IMR-90 (cell line): ENCODE data around the gene LRRC47. TPM values are rescaled to one million over a fixed set of nuclear protein-coding genes. Genes with fewer than 3 reads are reported as not detected.

Source experiments
- ATAC-seq: fragments of 200-7000 bp; cut with Tn5 transposase; 2 replicates; pipeline ENCODE4 v1.9.1; 2020; ENCODE audit warnings: low read depth, mild to moderate bottlenecking, moderate library complexity
- BruUV-seq: library from RNA; stranded (reverse); fragments of 400-500 nt; replicated peaks from 2 replicates; lab custom pipeline; 2021; lab: Mats Ljungman, UMichigan
- CTCF ChIA-PET: fragments of 300-600 bp; formaldehyde crosslinking; extraction: SDS; loops from one replicate; lab custom pipeline; 2021; ENCODE audit warnings: antibody characterized with exemption; lab: Yijun Ruan, JAX
- POLR2A ChIA-PET: fragments of 300-600 bp; sonication (Branson Sonifier 250); formaldehyde crosslinking; loops from one replicate; lab custom pipeline; 2022; ENCODE audit warnings: antibody characterized with exemption; ENCODE audit not compliant: unreplicated experiment; lab: Charles Lee
- DNase-seq: peaks from one replicate; pipeline ENCODE4 v3.0.0; 2013
- H2AFZ ChIP-seq: replicated peaks from 2 replicates; pipeline ENCODE3; 2013; ENCODE audit warnings: low read length, mild to moderate bottlenecking; ENCODE audit not compliant: poor library complexity
- H2AK5ac ChIP-seq: 2 replicates; pipeline ENCODE4 v1.6.1; 2013; ENCODE audit warnings: low read depth, low read length, inconsistent platforms
- H2AK9ac ChIP-seq: replicated peaks from 2 replicates; pipeline ENCODE3; 2013; ENCODE audit warnings: mild to moderate bottlenecking, low read depth, low read length, moderate library complexity; ENCODE audit not compliant: poor library complexity
- H2BK120ac ChIP-seq: 2 replicates; pipeline ENCODE4 v1.6.1; 2013; ENCODE audit warnings: low read depth, low read length, inconsistent platforms
- H2BK15ac ChIP-seq: 3 replicates; pipeline ENCODE4 v1.6.1; 2013; ENCODE audit warnings: low read depth, low read length, inconsistent platforms
- H2BK20ac ChIP-seq: 2 replicates; pipeline ENCODE4 v1.6.1; 2013; ENCODE audit warnings: low read depth, mild to moderate bottlenecking, inconsistent platforms, low read length, moderate library complexity
- H2BK5ac ChIP-seq: 2 replicates; pipeline ENCODE4 v1.6.1; 2013; ENCODE audit warnings: mild to moderate bottlenecking, low read depth, low read length, inconsistent platforms; ENCODE audit not compliant: poor library complexity, severe bottlenecking
- H3K14ac ChIP-seq: replicated peaks from 2 replicates; pipeline ENCODE4 v1.6.1; 2013; ENCODE audit warnings: low read depth, low read length, inconsistent platforms
- H3K18ac ChIP-seq: 2 replicates; pipeline ENCODE4 v1.6.1; 2013; ENCODE audit warnings: low read depth, low read length, control low read depth
- H3K23ac ChIP-seq: 2 replicates; pipeline ENCODE4 v1.6.1; 2013; ENCODE audit warnings: low read depth, low read length, inconsistent platforms
- H3K27ac ChIP-seq: 2 replicates; pipeline ENCODE4 v1.5.1; 2013; ENCODE audit warnings: mild to moderate bottlenecking, control low read depth, low read length; ENCODE audit not compliant: insufficient read depth
- H3K27me3 ChIP-seq: 2 replicates; pipeline ENCODE4 v1.6.1; 2013; ENCODE audit warnings: low read length; ENCODE audit not compliant: control insufficient read depth, insufficient read depth
- H3K36me3 ChIP-seq: 2 replicates; pipeline ENCODE4 v1.6.1; 2013; ENCODE audit warnings: low read length, mixed read lengths; ENCODE audit not compliant: control insufficient read depth, insufficient read depth
- H3K4ac ChIP-seq: 2 replicates; pipeline ENCODE4 v1.6.1; 2013; ENCODE audit warnings: low read depth, low read length, inconsistent platforms
- H3K4me1 ChIP-seq: 2 replicates; pipeline ENCODE4 v1.6.1; 2013; ENCODE audit warnings: low read length, mixed read lengths; ENCODE audit not compliant: control insufficient read depth, insufficient read depth
- H3K4me2 ChIP-seq: 2 replicates; pipeline ENCODE4 v1.6.1; 2013; ENCODE audit warnings: low read depth, mild to moderate bottlenecking, control low read depth, low read length, moderate library complexity
- H3K4me3 ChIP-seq: 2 replicates; pipeline ENCODE4 v1.5.1; 2013; ENCODE audit warnings: low read depth, mild to moderate bottlenecking, control low read depth, low read length, moderate library complexity; ENCODE audit not compliant: insufficient read depth
- H3K56ac ChIP-seq: 2 replicates; pipeline ENCODE4 v1.6.1; 2013; ENCODE audit warnings: low read length, inconsistent platforms; ENCODE audit not compliant: insufficient read depth; ENCODE audit errors: extremely low read depth
- H3K79me1 ChIP-seq, 2 experiments: 2 replicates each; pipeline ENCODE4 v1.6.1; 2013; ENCODE audit warnings: low read length in 2 of 2, inconsistent platforms in 1 of 2, low read depth in 1 of 2
- H3K9ac ChIP-seq: 2 replicates; pipeline ENCODE4 v1.6.1; 2013; ENCODE audit warnings: low read depth, low read length, control low read depth
- H3K9me1 ChIP-seq: 2 replicates; pipeline ENCODE4 v1.6.1; 2013; ENCODE audit warnings: low read length, inconsistent platforms; ENCODE audit not compliant: insufficient read depth
- H3K9me3 ChIP-seq: 2 replicates; pipeline ENCODE4 v1.6.1; 2013; ENCODE audit warnings: low read length; ENCODE audit not compliant: control insufficient read depth, insufficient read depth
- H4K20me1 ChIP-seq: 2 replicates; pipeline ENCODE4 v1.6.1; 2013; ENCODE audit warnings: low read length, inconsistent platforms; ENCODE audit not compliant: insufficient read depth
- H4K5ac ChIP-seq: 2 replicates; pipeline ENCODE4 v1.6.1; 2013; ENCODE audit warnings: mild to moderate bottlenecking, low read depth, low read length, control low read depth
- H4K8ac ChIP-seq, 2 experiments: 2 replicates each; pipeline ENCODE4 v1.6.1; 2013; ENCODE audit warnings: low read depth in 2 of 2, low read length in 2 of 2, control low read depth in 1 of 2, inconsistent platforms in 1 of 2
- H4K91ac ChIP-seq: 2 replicates; pipeline ENCODE4 v1.6.1; 2013; ENCODE audit warnings: low read depth, low read length, inconsistent platforms; ENCODE audit not compliant: insufficient read depth
- RCOR1 ChIP-seq: IDR thresholded peaks from 2 replicates; pipeline ENCODE4 v1.6.1; 2012; ENCODE audit warnings: mild to moderate bottlenecking, low read length, improper control_type of control experiment; ENCODE audit not compliant: insufficient replicate concordance
- WGBS, 2 experiments: methylation state at CpG; one replicate each; pipeline versions ENCODE4 v1.1.5 to v1.1.7; 2013; ENCODE audit warnings: missing lambda C conversion rate in 2 of 2; ENCODE audit not compliant: insufficient read length in 1 of 2; ENCODE audit errors: extremely low coverage in 2 of 2; 5-methylcytosine and 5-hydroxymethylcytosine counted together
- dilution Hi-C: fragments of 300-500 bp; cut with HindIII; formaldehyde crosslinking; loops from one replicate; pipeline ENCODE4 v1.14.3; 2018; ENCODE audit warnings: low sequenced_read_pairs; ENCODE audit not compliant: unreplicated experiment
- in situ Hi-C: fragments of 300-500 bp; cut with MboI; formaldehyde crosslinking; loops from 3 replicates; pipeline ENCODE4 v1.14.3; 2019; ENCODE audit warnings: low sequenced_read_pairs, inconsistent platforms, mixed read lengths
- intact Hi-C: fragments of 100-400 bp; cut with micrococcal nuclease; formaldehyde crosslinking; loops from 2 replicates; pipeline ENCODE4 v1.10.0; 2022
- polyA plus RNA-seq, 3 experiments: library from polyadenylated mRNA; depleted of rRNA; stranded (reverse); fragments of >200 nt; gene quantifications; 2 replicates each; pipeline ENCODE4 v1.2.3, GENCODE V29; 2012; ENCODE audit warnings: low replicate concordance in 1 of 3
- total RNA-seq: library from RNA; depleted of rRNA; stranded (reverse); fragments of >200 nt; gene quantifications from 2 replicates; pipeline ENCODE4 v1.2.3, GENCODE V29; 2012

Gene LRRC47
- total and polyA plus RNA-seq, 2 of the 4 experiments (the other 2 are of a cell fraction) = 15.2 to 19.7 TPM

DNA sequence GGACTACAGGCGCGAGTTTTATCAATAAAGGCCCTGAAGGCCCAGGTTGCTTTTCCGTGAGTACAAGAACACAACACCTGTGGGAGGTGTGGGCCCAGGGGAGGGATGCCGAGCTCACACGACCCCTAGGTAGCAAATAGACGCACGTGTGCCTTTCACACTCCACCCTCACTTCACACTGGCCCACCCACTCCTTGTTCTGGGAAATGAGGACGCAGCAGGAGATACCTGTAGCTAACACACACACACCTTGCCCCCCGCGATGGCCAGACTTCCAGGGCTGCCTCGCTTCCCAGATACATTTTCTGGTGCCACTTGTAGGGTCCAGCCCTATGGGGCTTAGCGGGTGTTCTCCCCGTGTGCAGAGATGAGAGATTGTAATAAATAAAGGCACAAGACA, 48.4 kb downstream of the LRRC47 start:
- H4K5ac ChIP-seq = peak overlapping the region; percentile 77; the same call in 1 of the 2 replicates
- intact Hi-C loops = loop anchor here (2.0 kb wide), 1 partner anchor 25 kb away; the partner anchor contains the start of gene SMIM1

More for the DNA sequence above, 48.4 kb downstream of the LRRC47 start:
- H2AK5ac ChIP-seq = no peak overlapping the region
- H3K27me3 ChIP-seq = peaks cover 17% of the 10 kb centered on the region
- H3K9me3 ChIP-seq = no peaks in the 10 kb centered on the region
- POLR2A ChIA-PET = no interaction called here
- peak overlapping the region; percentile 81 for H2AK9ac ChIP-seq
- no peak overlapping the region for H2BK15ac ChIP-seq
- no peaks in the 10 kb centered on the region; the same call in 1 of the 2 replicates for H4K20me1 ChIP-seq
- no peak for TF ChIP-seq RCOR1
- ATAC-seq = no peak
- BruUV-seq = no TSS peak
- H2BK5ac ChIP-seq = no peak overlapping the region
- no peak overlapping the region for H3K56ac ChIP-seq
- DNase-seq = no peak
- H2BK20ac ChIP-seq = no peak overlapping the region
- peaks cover 8% of the 10 kb centered on the region for H3K36me3 ChIP-seq
- H4K91ac ChIP-seq = no peak overlapping the region
- no peak overlapping the region for H2BK120ac ChIP-seq
- H3K14ac ChIP-seq = no peak overlapping the region
- no peak overlapping the region for H3K18ac ChIP-seq
- no peak overlapping the region for H3K4me3 ChIP-seq
- no peak overlapping the region for H3K23ac ChIP-seq
- H3K9ac ChIP-seq = no peak overlapping the region
- H3K9me1 ChIP-seq = peaks cover 10% of the 10 kb centered on the region; the same call in 1 of the 2 replicates
- H4K8ac ChIP-seq = peak overlapping the region; percentile 72 to 84; a peak in 3 of 4 replicates
- peak overlapping the region; percentile 83 for H2AFZ ChIP-seq
- CTCF ChIA-PET = no interaction called here
- dilution Hi-C loops (no loop called here), in situ Hi-C loops (no loop called here)
- peak overlapping the region; percentile 90; the same call in 1 of the 2 replicates for H3K4me2 ChIP-seq
- H3K79me1 ChIP-seq = peaks cover 15 to 27% of the 10 kb centered on the region in 2 experiments
- H3K4me1 ChIP-seq = peaks cover 8% of the 10 kb centered on the region; the same call in 1 of the 2 replicates
- WGBS, 2 experiments = 100% methylated on average over 1 of the region's 13 CpGs; no CpG with 5 or more reads in 1 of the 2 experiments
- no peak overlapping the region for H3K27ac ChIP-seq
- no peak overlapping the region for H3K4ac ChIP-seq
